Naive B cell (primary cell): ENCODE data around the gene ADGRA1. TPM values are rescaled to one million over a fixed set of nuclear protein-coding genes. Genes with fewer than 3 reads are reported as not detected.
"Not testable (repeated sequence)": the region's sequence is repeated elsewhere in the genome, so short reads cannot be mapped to it uniquely, and the experiment has no call there.

Experiments used
- ATAC-seq, 2 donors: fragments of 150-1000 bp; cut with Tn5 transposase; 2 replicates each; pipeline ENCODE4 v1.10.0; 2021; ENCODE audit warnings: low read depth in 2 of 2, mild to moderate bottlenecking in 2 of 2, moderate library complexity in 2 of 2
- DNase-seq: peaks from one replicate; pipeline ENCODE4 v3.0.0; 2022
- H3K27ac Mint-ChIP-seq, 6 donors: one replicate each; pipeline ENCODE4 v1.8.0; 2020 to 2022; ENCODE audit warnings: mild to moderate bottlenecking in 6 of 6, mixed read lengths in 6 of 6, moderate library complexity in 5 of 6, inconsistent platforms in 2 of 6
- H3K27me3 Mint-ChIP-seq, 3 donors: one replicate each; pipeline ENCODE4 v1.8.0; 2021 to 2022; ENCODE audit warnings: mixed read lengths in 3 of 3, mild to moderate bottlenecking in 1 of 3
- H3K36me3 Mint-ChIP-seq, 2 donors: one replicate each; pipeline ENCODE4 v1.8.0; 2020 to 2022; ENCODE audit warnings: mixed read lengths in 2 of 2, inconsistent platforms in 1 of 2, mild to moderate bottlenecking in 1 of 2
- H3K4me1 Mint-ChIP-seq, 3 donors: one replicate each; pipeline ENCODE4 v1.8.0; 2020 to 2022; ENCODE audit warnings: mixed read lengths in 3 of 3, inconsistent platforms in 1 of 3, mild to moderate bottlenecking in 1 of 3, moderate library complexity in 1 of 3
- H3K4me3 Mint-ChIP-seq, 8 donors: one replicate each; pipeline ENCODE4 v1.8.0; 2020 to 2022; ENCODE audit warnings: mild to moderate bottlenecking in 8 of 8, mixed read lengths in 8 of 8, moderate library complexity in 8 of 8, inconsistent platforms in 2 of 8
- H3K9me3 Mint-ChIP-seq, 7 donors: one replicate each; pipeline ENCODE4 v1.8.0; 2020 to 2022; ENCODE audit warnings: mixed read lengths in 7 of 7, mild to moderate bottlenecking in 5 of 7, inconsistent platforms in 2 of 7, moderate library complexity in 1 of 7
- polyA plus RNA-seq, 6 donors: library from polyadenylated mRNA; unstranded; fragments of 300-500 nt; fragmentation: Illumina TruSeq; gene quantifications; one replicate each; pipeline ENCODE4 v1.2.3, GENCODE V29; 2021; ENCODE audit warnings: low read depth in 6 of 6

The ADGRA1 gene
- polyA plus RNA-seq, 6 donors from 2014 or later: not detected

GRCh38 chr10:133137486-133138145 is 49.9 kb downstream of the ADGRA1 start:
- peaks cover 8 to 11% (median 11%) of the 10 kb centered on the region in 3 donors for H3K4me1 Mint-ChIP-seq
- H3K4me3 Mint-ChIP-seq, H3K36me3 Mint-ChIP-seq, ATAC-seq, H3K27ac Mint-ChIP-seq, DNase-seq, H3K9me3 Mint-ChIP-seq: not testable (repeated sequence)
- peaks cover 3 to 16% (median 7%) of the 10 kb centered on the region in 3 donors for H3K27me3 Mint-ChIP-seq

GRCh38 chr10:133139551-133140065 is 51.9 kb downstream of the ADGRA1 start:
- H3K27ac Mint-ChIP-seq: no peak overlapping the region
- no peak overlapping the region for H3K4me3 Mint-ChIP-seq
- no peaks in the 10 kb centered on the region for H3K36me3 Mint-ChIP-seq
- DNase-seq (no peak), ATAC-seq (no peak)
- peaks cover 12 to 20% (median 19%) of the 10 kb centered on the region in 3 donors for H3K4me1 Mint-ChIP-seq
- H3K9me3 Mint-ChIP-seq: no peaks in the 10 kb centered on the region
- H3K27me3 Mint-ChIP-seq: peaks cover under 1 to 22% (median 16%) of the 10 kb centered on the region in 3 donors

- no peaks in the 10 kb centered on the region for H3K36me3 Mint-ChIP-seq
- H3K9me3 Mint-ChIP-seq: no peaks in the 10 kb centered on the region
- DNase-seq (no peak), ATAC-seq (no peak)
- no peak overlapping the region for H3K27ac Mint-ChIP-seq
- H3K27me3 Mint-ChIP-seq: peaks cover 10 to 26% (median 22%) of the 10 kb centered on the region in 3 donors
- H3K4me1 Mint-ChIP-seq: peaks cover 7 to 14% (median 13%) of the 10 kb centered on the region in 3 donors
- no peak overlapping the region for H3K4me3 Mint-ChIP-seq
These were observed 52.9 kb downstream of the ADGRA1 start for GRCh38 chr10:133140417-133141143.

- Mint-ChIP-seq H3K4me3 (no peak overlapping the region), H3K36me3 (no peaks in the 10 kb centered on the region), H3K27ac (no peak overlapping the region), H3K9me3 (no peaks in the 10 kb centered on the region), H3K4me1 (peaks cover 7 to 14% (median 13%) of the 10 kb centered on the region in 3 donors), H3K27me3 (peaks cover 15 to 30% (median 22%) of the 10 kb centered on the region in 3 donors)
- no peak for ATAC-seq
- no peak for DNase-seq
These were observed 53.6 kb downstream of the ADGRA1 start for GRCh38 chr10:133141144-133141957.

GRCh38 chr10:133141958-133142340 is 54.2 kb downstream of the ADGRA1 start:
- Mint-ChIP-seq H3K9me3 (peaks cover 0 to 6% (median 2%) of the 10 kb centered on the region in 7 donors), H3K27ac (no peak overlapping the region), H3K27me3 (peaks cover 21 to 36% (median 28%) of the 10 kb centered on the region in 3 donors), H3K4me3 (no peak overlapping the region), H3K36me3 (peaks cover 0 to 5% of the 10 kb centered on the region in 2 donors), H3K4me1 (peaks cover 7 to 14% (median 13%) of the 10 kb centered on the region in 3 donors)
- ATAC-seq (no peak), DNase-seq (no peak)

- ATAC-seq: no peak
- H3K4me3 Mint-ChIP-seq: no peak overlapping the region
- H3K4me1 Mint-ChIP-seq: peaks cover 7 to 14% (median 13%) of the 10 kb centered on the region in 3 donors
- DNase-seq: no peak
- H3K36me3 Mint-ChIP-seq: peaks cover 0 to 12% of the 10 kb centered on the region in 2 donors
- peaks cover 5 to 13% (median 8%) of the 10 kb centered on the region in 7 donors for H3K9me3 Mint-ChIP-seq
- no peak overlapping the region for H3K27ac Mint-ChIP-seq
- H3K27me3 Mint-ChIP-seq: peaks cover 28 to 43% (median 30%) of the 10 kb centered on the region in 3 donors
These were observed 54.9 kb downstream of the ADGRA1 start for GRCh38 chr10:133142523-133143199.

GRCh38 chr10:133143200-133143533 is 55.4 kb downstream of the ADGRA1 start:
- Mint-ChIP-seq H3K27me3 (peaks cover 33 to 48% (median 34%) of the 10 kb centered on the region in 3 donors), H3K4me1 (peaks cover 7 to 14% (median 13%) of the 10 kb centered on the region in 3 donors), H3K4me3 (no peak overlapping the region), H3K36me3 (peaks cover 0 to 17% of the 10 kb centered on the region in 2 donors), H3K9me3 (peaks cover 6 to 18% (median 12%) of the 10 kb centered on the region in 7 donors), H3K27ac (no peak overlapping the region)
- ATAC-seq (no peak), DNase-seq (no peak)

- H3K27ac Mint-ChIP-seq: peak overlapping the region in 4 of 6 donors; percentile 1 to 83 (median 22)
- DNase-seq (no peak), ATAC-seq (no peak)
- H3K36me3 Mint-ChIP-seq: peaks cover 0 to 18% of the 10 kb centered on the region in 2 donors
- peak overlapping the region in 3 of 8 donors; percentile 24 to 56 (median 30) for H3K4me3 Mint-ChIP-seq
- peaks cover 6 to 22% (median 13%) of the 10 kb centered on the region in 7 donors for H3K9me3 Mint-ChIP-seq
- peaks cover 35 to 52% (median 37%) of the 10 kb centered on the region in 3 donors for H3K27me3 Mint-ChIP-seq
- H3K4me1 Mint-ChIP-seq: peaks cover 7 to 14% (median 13%) of the 10 kb centered on the region in 3 donors
These were observed 55.8 kb downstream of the ADGRA1 start for GRCh38 chr10:133143546-133143945.

GRCh38 chr10:133144771-133145170 is 57.0 kb downstream of the ADGRA1 start:
- Mint-ChIP-seq H3K27me3 (peaks cover 47 to 65% (median 49%) of the 10 kb centered on the region in 3 donors), H3K36me3 (peaks cover 0 to 30% of the 10 kb centered on the region in 2 donors)

GRCh38 chr10:133150226-133150625 is 62.5 kb downstream of the ADGRA1 start:
- H3K36me3 Mint-ChIP-seq: peaks cover 0 to 30% of the 10 kb centered on the region in 2 donors
- H3K9me3 Mint-ChIP-seq: peaks cover 6 to 40% (median 19%) of the 10 kb centered on the region in 7 donors
- peaks cover 43 to 88% (median 74%) of the 10 kb centered on the region in 3 donors for H3K27me3 Mint-ChIP-seq
- no peak overlapping the region for H3K4me3 Mint-ChIP-seq
- H3K4me1 Mint-ChIP-seq: no peaks in the 10 kb centered on the region
- ATAC-seq (no peak), DNase-seq (no peak)
- H3K27ac Mint-ChIP-seq: no peak overlapping the region

More at GRCh38 chr10:133144771-133145170, 57.0 kb downstream of the ADGRA1 start:
- Mint-ChIP-seq H3K4me1 (peaks cover 7 to 14% (median 13%) of the 10 kb centered on the region in 3 donors), H3K9me3 (peaks cover 6 to 34% (median 17%) of the 10 kb centered on the region in 7 donors), H3K27ac (peak overlapping the region in 3 of 6 donors; percentile 4 to 91 (median 22)), H3K4me3 (peak overlapping the region in 2 of 8 donors; percentile 40 to 51)
- ATAC-seq (no peak), DNase-seq (no peak)

GRCh38 chr10:133150656-133151055 is 62.9 kb downstream of the ADGRA1 start:
- Mint-ChIP-seq H3K27me3 (peaks cover 40 to 85% (median 70%) of the 10 kb centered on the region in 3 donors), H3K4me3 (no peak overlapping the region), H3K4me1 (no peaks in the 10 kb centered on the region), H3K36me3 (peaks cover 0 to 30% of the 10 kb centered on the region in 2 donors), H3K9me3 (peaks cover 6 to 40% (median 19%) of the 10 kb centered on the region in 7 donors), H3K27ac (no peak overlapping the region)
- DNase-seq (no peak), ATAC-seq (no peak)

GRCh38 chr10:133151071-133151470 is 63.3 kb downstream of the ADGRA1 start:
- Mint-ChIP-seq H3K36me3 (peaks cover 0 to 30% of the 10 kb centered on the region in 2 donors), H3K9me3 (peaks cover 6 to 40% (median 19%) of the 10 kb centered on the region in 7 donors), H3K27me3 (peaks cover 40 to 84% (median 69%) of the 10 kb centered on the region in 3 donors)
- H3K4me3 Mint-ChIP-seq, DNase-seq, H3K4me1 Mint-ChIP-seq, H3K27ac Mint-ChIP-seq, ATAC-seq: not testable (repeated sequence)
